ENCODE measurements around the gene CDH4. TPM values are rescaled to one million over a fixed set of nuclear protein-coding genes. Genes with fewer than 3 reads are reported as not detected.

The CDH4 gene
- total RNA-seq, 4 donors from 2014 or later: 0.71 to 4.2 (median 2.9) TPM

DNA sequence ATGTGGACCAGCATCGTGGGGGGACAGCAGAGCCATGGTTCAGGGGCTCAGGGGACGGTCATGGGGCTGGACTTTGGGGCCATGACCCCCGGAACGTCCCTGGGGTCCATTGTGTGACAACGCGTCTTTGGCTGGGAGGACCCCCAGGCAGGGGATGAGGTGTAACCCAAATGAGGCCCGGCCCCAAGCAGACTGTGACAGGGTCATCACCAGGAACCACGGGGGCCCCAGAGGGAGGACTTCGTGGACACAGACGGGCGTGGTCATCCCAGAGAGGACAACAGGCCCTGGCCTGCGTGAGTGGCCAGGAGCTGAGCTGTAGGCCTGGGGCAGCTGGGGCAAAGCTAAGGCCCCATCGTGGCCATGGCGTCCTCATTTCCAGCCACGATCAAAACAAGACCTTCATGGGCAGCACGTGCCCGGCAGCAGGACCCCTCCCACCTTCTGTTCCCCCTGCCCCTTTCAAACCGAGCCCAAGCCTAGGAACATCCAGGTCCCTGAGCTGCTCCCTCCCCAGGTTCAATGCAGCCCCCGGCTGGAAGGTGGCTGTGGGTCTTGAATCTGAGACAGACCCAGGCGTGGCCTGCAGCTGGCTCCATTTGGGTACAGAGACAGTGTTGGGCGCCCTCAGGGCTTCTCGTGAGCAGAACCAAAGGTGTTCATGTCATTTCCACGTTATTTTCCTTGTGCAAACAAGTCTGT, 625.9 kb downstream of the CDH4 start:
- no peak overlapping the region for H3K4me3 ChIP-seq (ENCODE audit: low read depth, poor library complexity, severe bottlenecking)
- TF ChIP-seq, protein P1, sequence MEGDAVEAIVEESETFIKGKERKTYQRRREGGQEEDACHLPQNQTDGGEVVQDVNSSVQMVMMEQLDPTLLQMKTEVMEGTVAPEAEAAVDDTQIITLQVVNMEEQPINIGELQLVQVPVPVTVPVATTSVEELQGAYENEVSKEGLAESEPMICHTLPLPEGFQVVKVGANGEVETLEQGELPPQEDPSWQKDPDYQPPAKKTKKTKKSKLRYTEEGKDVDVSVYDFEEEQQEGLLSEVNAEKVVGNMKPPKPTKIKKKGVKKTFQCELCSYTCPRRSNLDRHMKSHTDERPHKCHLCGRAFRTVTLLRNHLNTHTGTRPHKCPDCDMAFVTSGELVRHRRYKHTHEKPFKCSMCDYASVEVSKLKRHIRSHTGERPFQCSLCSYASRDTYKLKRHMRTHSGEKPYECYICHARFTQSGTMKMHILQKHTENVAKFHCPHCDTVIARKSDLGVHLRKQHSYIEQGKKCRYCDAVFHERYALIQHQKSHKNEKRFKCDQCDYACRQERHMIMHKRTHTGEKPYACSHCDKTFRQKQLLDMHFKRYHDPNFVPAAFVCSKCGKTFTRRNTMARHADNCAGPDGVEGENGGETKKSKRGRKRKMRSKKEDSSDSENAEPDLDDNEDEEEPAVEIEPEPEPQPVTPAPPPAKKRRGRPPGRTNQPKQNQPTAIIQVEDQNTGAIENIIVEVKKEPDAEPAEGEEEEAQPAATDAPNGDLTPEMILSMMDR (IDR thresholded peaks at IDR 0.05): no peak
- no peak for TF ChIP-seq POLR2A (IDR thresholded peaks at IDR 0.05)
- no peak for DNase-seq (ENCODE audit: low spot score in 2 of 2)
- WGBS, 2 donors: 83 to 84% methylated on average over 22 to 23 of the region's 23 CpGs
- intact Hi-C loops (cut with DNase I; ENCODE audit: low total_unique reads): no loop called here

DNA sequence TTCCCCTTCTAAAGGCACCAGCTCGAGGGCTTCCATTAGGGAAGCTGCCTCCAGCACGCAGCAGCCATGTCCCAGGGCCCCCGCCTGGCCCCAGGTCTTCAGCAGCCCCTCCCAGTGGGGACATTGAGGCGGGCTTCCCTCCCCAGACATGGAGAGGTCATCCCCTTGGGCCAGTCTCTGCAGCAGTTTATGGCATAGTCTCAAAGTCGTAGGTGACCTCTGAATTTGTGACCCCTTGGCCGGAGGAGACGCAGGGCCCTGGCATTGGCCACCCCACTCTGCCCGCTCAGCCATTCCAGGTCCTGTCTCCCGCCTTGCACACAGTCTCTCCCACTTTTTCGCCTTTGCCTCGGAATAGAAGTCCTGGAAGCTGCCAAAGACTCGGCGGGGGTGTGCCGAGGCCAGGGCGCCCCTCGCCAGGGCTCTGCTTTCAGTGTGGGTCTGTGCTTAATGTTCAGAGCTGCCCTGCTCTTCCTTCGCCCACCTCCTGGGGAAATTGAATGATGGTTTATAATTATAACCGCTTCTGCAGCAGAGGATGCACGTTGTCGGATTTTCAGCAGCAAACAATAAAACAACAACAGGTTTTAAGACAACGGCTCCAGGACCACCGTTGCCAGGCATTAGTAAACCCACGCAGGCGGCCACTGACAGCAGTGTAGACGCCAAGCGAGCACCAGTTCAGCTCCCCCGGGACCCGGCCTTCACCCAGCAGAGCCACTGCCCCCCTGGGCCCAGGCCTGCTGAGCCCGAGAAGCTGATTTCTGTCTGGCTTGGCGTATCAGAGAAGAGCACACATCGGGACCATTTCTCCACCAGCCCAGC, 626.6 kb downstream of the CDH4 start:
- intact Hi-C loops (cut with DNase I; ENCODE audit: low total_unique reads): no loop called here
- no peak overlapping the region for H3K4me3 ChIP-seq (ENCODE audit: low read depth, poor library complexity, severe bottlenecking)
- TF ChIP-seq, protein P1 (IDR thresholded peaks at IDR 0.05): no peak
- TF ChIP-seq POLR2A (IDR thresholded peaks at IDR 0.05): no peak
- WGBS, 2 donors: 87 to 89% methylated on average over 31 of the region's 31 CpGs
- no peak for DNase-seq (ENCODE audit: low spot score in 2 of 2)

DNA sequence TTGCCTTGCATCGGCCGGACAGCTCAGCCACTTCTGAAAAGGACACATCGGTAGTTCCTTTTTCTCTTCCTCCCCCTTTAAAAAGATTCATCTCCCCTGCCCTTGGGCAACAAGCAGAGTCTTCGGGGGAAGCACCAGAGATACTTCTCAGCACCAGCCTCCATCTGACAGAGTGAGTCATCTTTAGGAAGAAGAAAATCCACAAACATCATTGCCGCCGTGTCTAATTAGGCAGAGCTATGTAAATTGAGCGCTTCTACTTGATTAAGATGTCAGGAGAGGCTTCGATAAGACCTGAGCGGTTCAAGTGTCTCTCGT, 627.2 kb downstream of the CDH4 start:
- DNase-seq (ENCODE audit: low spot score in 2 of 2): no peak
- no peak overlapping the region for H3K4me3 ChIP-seq (ENCODE audit: low read depth, poor library complexity, severe bottlenecking)
- intact Hi-C loops (cut with DNase I; ENCODE audit: low total_unique reads): no loop called here
- WGBS, 2 donors: 76 to 77% methylated on average over 10 of the region's 10 CpGs
- no peak for TF ChIP-seq POLR2A (IDR thresholded peaks at IDR 0.05)
- TF ChIP-seq, protein P1 (IDR thresholded peaks at IDR 0.05): no peak

DNA sequence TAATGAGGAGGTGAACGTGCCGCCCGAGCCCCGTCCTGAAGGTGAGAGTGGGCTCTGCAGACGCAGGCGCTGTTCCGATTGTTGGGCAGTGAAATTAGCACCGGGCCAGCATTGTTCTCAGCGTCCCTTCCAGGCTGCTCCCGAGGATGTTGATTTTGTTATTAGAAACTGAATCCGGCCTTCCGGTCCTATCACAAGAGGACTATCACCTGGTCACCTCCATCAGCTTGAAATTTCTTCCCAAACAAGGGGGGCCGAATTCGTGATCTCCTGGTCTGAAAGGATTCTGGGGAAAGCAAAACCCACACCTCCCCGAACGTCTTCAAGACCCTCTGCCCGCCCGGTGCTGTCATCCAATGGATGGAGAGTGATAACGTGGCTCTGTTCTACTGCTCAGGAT, 627.6 kb downstream of the CDH4 start:
- H3K4me3 ChIP-seq (ENCODE audit: low read depth, poor library complexity, severe bottlenecking): no peak overlapping the region
- intact Hi-C loops (cut with DNase I; ENCODE audit: low total_unique reads): loop anchor here (10.0 kb wide), 1 partner anchor 1675 kb away; no protein-coding TSS in a partner anchor
- no peak for DNase-seq (ENCODE audit: low spot score in 2 of 2)
- 89 to 94% methylated on average over 19 of the region's 19 CpGs for WGBS, 2 donors
- no peak for TF ChIP-seq POLR2A (IDR thresholded peaks at IDR 0.05)
- TF ChIP-seq, protein P1 (IDR thresholded peaks at IDR 0.05): no peak

DNA sequence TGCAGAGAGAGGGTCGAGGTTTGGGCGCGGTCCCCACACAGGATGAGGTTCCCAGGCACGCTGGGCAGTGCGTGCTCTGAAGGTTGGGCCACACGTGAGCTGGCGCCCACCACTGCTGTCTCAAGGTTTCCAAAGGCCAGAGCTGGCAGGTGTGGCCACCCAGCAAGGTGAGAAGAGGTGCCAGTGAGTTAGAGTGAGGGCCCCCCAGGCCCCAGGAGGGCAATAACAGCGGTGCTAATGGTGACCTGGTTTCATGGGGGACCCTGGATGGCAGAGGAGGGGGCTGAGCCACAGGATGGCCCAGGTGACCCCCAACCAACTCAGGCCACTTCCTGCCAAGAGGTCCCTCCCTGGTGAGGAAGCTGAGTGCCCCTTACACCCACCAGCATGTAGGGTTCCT, 628.6 kb downstream of the CDH4 start:
- WGBS, 2 donors: 82 to 92% methylated on average over 6 to 8 of the region's 8 CpGs
- H3K4me3 ChIP-seq (ENCODE audit: low read depth, poor library complexity, severe bottlenecking): no peak overlapping the region
- DNase-seq (ENCODE audit: low spot score in 2 of 2): no peak
- TF ChIP-seq, protein P1 (IDR thresholded peaks at IDR 0.05): no peak
- no peak for TF ChIP-seq POLR2A (IDR thresholded peaks at IDR 0.05)
- intact Hi-C loops (cut with DNase I; ENCODE audit: low total_unique reads): loop anchor here (10.0 kb wide), 1 partner anchor 1676 kb away; no protein-coding TSS in a partner anchor
